HCT116 (cell line): Measurements from ENCODE around the gene MCCD1. TPM values are rescaled to one million over a fixed set of nuclear protein-coding genes. Genes with fewer than 3 reads are reported as not detected.
"Not testable (repeated sequence)": the region's sequence is repeated elsewhere in the genome, so short reads cannot be mapped to it uniquely, and the experiment has no call there.

ENCODE experiments used
- ATAC-seq: fragments of 200-7000 bp; cut with Tn5 transposase; 2 replicates; pipeline ENCODE4 v1.9.1; 2020; ENCODE audit warnings: mild to moderate bottlenecking, moderate library complexity
- BruUV-seq: library from RNA; stranded (reverse); fragments of 400-500 nt; replicated peaks from 2 replicates; lab custom pipeline; 2021; lab: Mats Ljungman, UMichigan
- CTCF ChIA-PET: fragments of 300-600 bp; sonication (Branson Sonifier 250); formaldehyde crosslinking; loops from one replicate; lab custom pipeline; 2021; ENCODE audit warnings: antibody characterized with exemption; lab: Charles Lee
- POLR2A ChIA-PET: fragments of 300-600, 350-600 bp; sonication (Branson Sonifier 250); formaldehyde crosslinking; loops from one replicate; lab custom pipeline; 2021; ENCODE audit warnings: antibody characterized with exemption; lab: Charles Lee
- RAD21 ChIA-PET, 2 experiments: fragments of 300-600 bp; sonication (Branson Sonifier 250); formaldehyde crosslinking; loops; one replicate each; lab custom pipeline; 2023; ENCODE audit warnings: low total read pairs in 2 of 2; ENCODE audit not compliant: uncharacterized antibody in 2 of 2, unreplicated experiment in 2 of 2, low non-redundant PET in 1 of 2; lab: Charles Lee
- DNase-seq: peaks from one replicate; pipeline ENCODE4 v3.0.0-alpha.2; 2010; ENCODE audit warnings: low read depth, low spot score
- H2AFZ ChIP-seq: fragments of 200-600 bp; shearing (Covaris generic), sonication (generic); 2 replicates; pipeline ENCODE4 v1.6.1; 2017; ENCODE audit warnings: low read depth, mixed run types, mixed read lengths, antibody characterized with exemption, low read length; ENCODE audit not compliant: poor library complexity, severe bottlenecking
- H3K27ac ChIP-seq: 2 replicates; pipeline ENCODE4 v1.5.1; 2012; ENCODE audit warnings: low read depth, low read length
- H3K27me3 ChIP-seq: fragments of 200-600 bp; sonication (generic); 2 replicates; pipeline ENCODE4 v1.6.1; 2016; ENCODE audit warnings: mixed run types, low read length, mixed read lengths; ENCODE audit not compliant: insufficient read depth
- H3K36me3 ChIP-seq, 2 experiments: fragments of 200-500 bp in 1 of 2; fragments of 200-600 bp in 1 of 2; sonication (Bioruptor generic) in 1 of 2; sonication (generic) in 1 of 2; 2 replicates each; pipeline versions ENCODE4 v1.5.1 to v1.6.1; 2014 to 2016; ENCODE audit warnings: low read length in 2 of 2, inconsistent platforms in 1 of 2, mixed read lengths in 1 of 2, mixed run types in 1 of 2; ENCODE audit not compliant: insufficient read depth in 2 of 2, control insufficient read depth in 1 of 2
- H3K4me1 ChIP-seq, 2 experiments: fragments of 200-600 bp in 1 of 2; sonication (generic) in 1 of 2; 2 replicates each; pipeline versions ENCODE4 v1.5.1 to v1.6.1; 2012 to 2017; ENCODE audit warnings: low read length in 2 of 2, inconsistent platforms in 1 of 2, mild to moderate bottlenecking in 1 of 2, mixed read lengths in 1 of 2, mixed run types in 1 of 2, moderate library complexity in 1 of 2; ENCODE audit not compliant: insufficient read depth in 2 of 2, control insufficient read depth in 1 of 2
- H3K4me2 ChIP-seq: fragments of 200-600 bp; sonication (generic); 2 replicates; pipeline ENCODE4 v1.6.1; 2017; ENCODE audit warnings: mixed run types, low read length, mixed read lengths
- H3K4me3 ChIP-seq, 2 experiments: fragments of 200-600 bp in 1 of 2; sonication (generic) in 1 of 2; replicated peaks in 1 of 2; 2 replicates each; pipeline ENCODE4 v1.5.1; 2011 to 2016; ENCODE audit warnings: low read length in 2 of 2, control low read depth in 1 of 2, low read depth in 1 of 2, mild to moderate bottlenecking in 1 of 2, mixed read lengths in 1 of 2, mixed run types in 1 of 2
- H3K79me2 ChIP-seq: fragments of 200-600 bp; sonication (generic); 2 replicates; pipeline ENCODE4 v1.6.1; 2017; ENCODE audit warnings: mild to moderate bottlenecking, mixed run types, low read length, moderate library complexity, mixed read lengths; ENCODE audit not compliant: insufficient read depth
- H3K9ac ChIP-seq: fragments of 200-600 bp; sonication (generic); 2 replicates; pipeline ENCODE4 v1.6.1; 2016; ENCODE audit warnings: low read length, mixed read lengths
- H3K9me2 ChIP-seq: fragments of 200-600 bp; sonication (generic), shearing (Covaris generic); 2 replicates; pipeline ENCODE4 v1.6.1; 2017; ENCODE audit warnings: mixed run types, mild to moderate bottlenecking, moderate library complexity; ENCODE audit not compliant: insufficient read depth
- H3K9me3 ChIP-seq, 2 experiments: fragments of 200-500 bp in 1 of 2; fragments of 200-600 bp in 1 of 2; sonication (Bioruptor generic) in 1 of 2; sonication (generic) in 1 of 2; 2 replicates each; pipeline ENCODE4 v1.6.1; 2014 to 2017; ENCODE audit warnings: low read length in 2 of 2, mixed read lengths in 2 of 2, inconsistent platforms in 1 of 2, low read depth in 1 of 2, mild to moderate bottlenecking in 1 of 2, mixed run types in 1 of 2, moderate library complexity in 1 of 2; ENCODE audit not compliant: control insufficient read depth in 1 of 2, insufficient read depth in 1 of 2
- H4K20me1 ChIP-seq: fragments of 200-600 bp; sonication (generic), shearing (Covaris generic); 2 replicates; pipeline ENCODE4 v1.6.1; 2017; ENCODE audit warnings: mixed run types, mild to moderate bottlenecking, moderate library complexity; ENCODE audit not compliant: insufficient read depth
- CEBPB ChIP-seq: IDR thresholded peaks from 2 replicates; pipeline ENCODE4 v1.6.1; 2012; ENCODE audit warnings: low read depth
- POLR2AphosphoS5 ChIP-seq: IDR thresholded peaks from 2 replicates; pipeline ENCODE4 v1.6.1; 2011; ENCODE audit warnings: mild to moderate bottlenecking, low read depth, low read length, moderate library complexity
- SIN3A ChIP-seq: IDR thresholded peaks from 2 replicates; pipeline ENCODE4 v1.6.1; 2012; ENCODE audit warnings: low read depth
- SRF ChIP-seq: IDR thresholded peaks from 2 replicates; pipeline ENCODE4 v1.6.1; 2012; ENCODE audit warnings: low read depth
- TCF7L2 ChIP-seq: IDR thresholded peaks from 2 replicates; pipeline ENCODE4 v1.7.0; 2011; ENCODE audit warnings: borderline replicate concordance, inconsistent platforms; ENCODE audit not compliant: insufficient read depth, insufficient read length; ENCODE audit errors: extremely low read depth
- ZFX ChIP-seq: fragments of 450-650 bp; IDR thresholded peaks from 2 replicates; pipeline ENCODE4 v1.6.1; 2017
- ZNF274 ChIP-seq: fragments of 200-500 bp; sonication (Bioruptor generic); IDR thresholded peaks from 2 replicates; pipeline ENCODE4 v1.6.1; 2014; ENCODE audit warnings: mild to moderate bottlenecking, low read depth, low read length, inconsistent platforms
- intact Hi-C: fragments of 100-400 bp; cut with micrococcal nuclease; formaldehyde crosslinking; loops from 2 replicates; pipeline ENCODE4 v1.10.0; 2022
- total RNA-seq: library from RNA; stranded (reverse); gene quantifications from one replicate; pipeline ENCODE4 v1.2.1, GENCODE V29; 2021; ENCODE audit not compliant: unreplicated experiment
- TF ChIP-seq, protein P1 (sequence below): IDR thresholded peaks from 2 replicates; pipeline ENCODE4 v1.6.1; 2012; ENCODE audit warnings: low read depth
- TF ChIP-seq, protein P2 (sequence below), 3 experiments: fragments of 200-600 bp in 1 of 3; sonication (generic) in 1 of 3; IDR thresholded peaks in 2 of 3; conservative IDR thresholded peaks in 1 of 3; 2 replicates each; pipeline ENCODE4 v1.5.1; 2012 to 2017; ENCODE audit warnings: low read depth in 2 of 3, low read length in 2 of 3, antibody characterized with exemption in 1 of 3, borderline replicate concordance in 1 of 3, control low read depth in 1 of 3, mild to moderate bottlenecking in 1 of 3, mixed read lengths in 1 of 3, mixed run types in 1 of 3, moderate library complexity in 1 of 3; ENCODE audit not compliant: insufficient read depth in 1 of 3
- TF ChIP-seq, protein P3 (sequence below): IDR thresholded peaks from 2 replicates; pipeline ENCODE4 v1.6.1; 2012

The MCCD1 gene
- total RNA-seq, 1 experiment from 2014 or later, result not detected

DNA sequence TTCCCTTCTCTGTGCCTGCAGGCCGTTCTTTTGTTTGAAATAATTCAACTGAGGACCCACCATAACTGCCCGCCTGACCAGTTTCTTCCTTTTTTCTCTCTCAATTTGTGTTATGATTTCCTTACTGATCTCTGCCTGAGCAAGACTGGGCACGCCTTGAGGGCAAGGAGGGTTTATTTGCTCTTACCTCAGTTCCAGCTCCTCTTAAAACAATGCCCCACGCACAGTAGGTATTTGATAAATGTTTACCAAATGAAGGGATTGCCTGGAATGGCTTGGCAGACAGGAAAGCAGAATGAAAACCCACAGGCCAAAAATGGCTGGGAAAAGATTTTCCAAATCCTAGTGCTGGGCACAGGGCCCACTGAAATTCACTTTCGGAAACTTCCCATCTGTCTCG is 41.1 kb upstream of the MCCD1 start:
- H3K27me3 ChIP-seq, H4K20me1 ChIP-seq, ATAC-seq, H3K9me2 ChIP-seq, H3K9ac ChIP-seq, BruUV-seq, CTCF ChIA-PET, RAD21 ChIA-PET, H3K4me2 ChIP-seq, POLR2A ChIA-PET, H3K79me2 ChIP-seq, H3K9me3 ChIP-seq, intact Hi-C loops, H2AFZ ChIP-seq, H3K4me3 ChIP-seq, DNase-seq, H3K36me3 ChIP-seq: not testable (repeated sequence)
- Histone ChIP-seq H3K4me1 (peaks cover 12 to 18% of the 10 kb centered on the region in 2 experiments), H3K27ac (peak overlapping the region; percentile 43; the same call in 1 of the 2 replicates)

DNA sequence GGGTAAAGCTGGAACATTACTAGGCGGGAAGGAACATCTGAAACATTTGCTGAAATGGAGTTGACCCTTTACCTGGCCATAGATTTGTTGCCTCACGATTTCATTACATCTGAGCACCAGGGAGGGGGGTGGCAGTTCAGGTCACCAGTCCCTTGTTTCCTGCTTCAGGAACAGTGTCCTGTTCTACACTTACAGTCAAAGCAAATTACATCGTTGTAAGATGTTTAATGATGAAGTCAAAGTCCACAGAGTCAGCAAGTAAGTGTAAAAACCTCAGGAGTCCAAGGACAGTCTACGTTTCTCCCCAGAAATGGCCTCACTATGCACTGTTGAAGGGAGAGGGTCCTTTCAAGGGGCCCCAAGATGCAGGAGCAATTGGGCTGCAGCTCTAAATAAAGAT is 39.7 kb upstream of the MCCD1 start:
- Histone ChIP-seq H3K9ac (no peak overlapping the region), H3K4me1 (peaks cover 12 to 23% of the 10 kb centered on the region in 2 experiments), H3K4me3 (no peak overlapping the region), H3K27me3 (no peaks in the 10 kb centered on the region), H4K20me1 (no peaks in the 10 kb centered on the region), H3K79me2 (no peaks in the 10 kb centered on the region), H3K9me3 (no peaks in the 10 kb centered on the region), H2AFZ (no peak overlapping the region), H3K4me2 (no peak overlapping the region), H3K27ac (no peak overlapping the region), H3K36me3 (no peaks in the 10 kb centered on the region), H3K9me2 (no peaks in the 10 kb centered on the region)
- TF ChIP-seq POLR2AphosphoS5, result no peak
- TF ChIP-seq, protein P1, sequence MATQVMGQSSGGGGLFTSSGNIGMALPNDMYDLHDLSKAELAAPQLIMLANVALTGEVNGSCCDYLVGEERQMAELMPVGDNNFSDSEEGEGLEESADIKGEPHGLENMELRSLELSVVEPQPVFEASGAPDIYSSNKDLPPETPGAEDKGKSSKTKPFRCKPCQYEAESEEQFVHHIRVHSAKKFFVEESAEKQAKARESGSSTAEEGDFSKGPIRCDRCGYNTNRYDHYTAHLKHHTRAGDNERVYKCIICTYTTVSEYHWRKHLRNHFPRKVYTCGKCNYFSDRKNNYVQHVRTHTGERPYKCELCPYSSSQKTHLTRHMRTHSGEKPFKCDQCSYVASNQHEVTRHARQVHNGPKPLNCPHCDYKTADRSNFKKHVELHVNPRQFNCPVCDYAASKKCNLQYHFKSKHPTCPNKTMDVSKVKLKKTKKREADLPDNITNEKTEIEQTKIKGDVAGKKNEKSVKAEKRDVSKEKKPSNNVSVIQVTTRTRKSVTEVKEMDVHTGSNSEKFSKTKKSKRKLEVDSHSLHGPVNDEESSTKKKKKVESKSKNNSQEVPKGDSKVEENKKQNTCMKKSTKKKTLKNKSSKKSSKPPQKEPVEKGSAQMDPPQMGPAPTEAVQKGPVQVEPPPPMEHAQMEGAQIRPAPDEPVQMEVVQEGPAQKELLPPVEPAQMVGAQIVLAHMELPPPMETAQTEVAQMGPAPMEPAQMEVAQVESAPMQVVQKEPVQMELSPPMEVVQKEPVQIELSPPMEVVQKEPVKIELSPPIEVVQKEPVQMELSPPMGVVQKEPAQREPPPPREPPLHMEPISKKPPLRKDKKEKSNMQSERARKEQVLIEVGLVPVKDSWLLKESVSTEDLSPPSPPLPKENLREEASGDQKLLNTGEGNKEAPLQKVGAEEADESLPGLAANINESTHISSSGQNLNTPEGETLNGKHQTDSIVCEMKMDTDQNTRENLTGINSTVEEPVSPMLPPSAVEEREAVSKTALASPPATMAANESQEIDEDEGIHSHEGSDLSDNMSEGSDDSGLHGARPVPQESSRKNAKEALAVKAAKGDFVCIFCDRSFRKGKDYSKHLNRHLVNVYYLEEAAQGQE, result no peak
- TF ChIP-seq ZFX, result no peak
- TF ChIP-seq SIN3A, result no peak
- TF ChIP-seq, protein P2, sequence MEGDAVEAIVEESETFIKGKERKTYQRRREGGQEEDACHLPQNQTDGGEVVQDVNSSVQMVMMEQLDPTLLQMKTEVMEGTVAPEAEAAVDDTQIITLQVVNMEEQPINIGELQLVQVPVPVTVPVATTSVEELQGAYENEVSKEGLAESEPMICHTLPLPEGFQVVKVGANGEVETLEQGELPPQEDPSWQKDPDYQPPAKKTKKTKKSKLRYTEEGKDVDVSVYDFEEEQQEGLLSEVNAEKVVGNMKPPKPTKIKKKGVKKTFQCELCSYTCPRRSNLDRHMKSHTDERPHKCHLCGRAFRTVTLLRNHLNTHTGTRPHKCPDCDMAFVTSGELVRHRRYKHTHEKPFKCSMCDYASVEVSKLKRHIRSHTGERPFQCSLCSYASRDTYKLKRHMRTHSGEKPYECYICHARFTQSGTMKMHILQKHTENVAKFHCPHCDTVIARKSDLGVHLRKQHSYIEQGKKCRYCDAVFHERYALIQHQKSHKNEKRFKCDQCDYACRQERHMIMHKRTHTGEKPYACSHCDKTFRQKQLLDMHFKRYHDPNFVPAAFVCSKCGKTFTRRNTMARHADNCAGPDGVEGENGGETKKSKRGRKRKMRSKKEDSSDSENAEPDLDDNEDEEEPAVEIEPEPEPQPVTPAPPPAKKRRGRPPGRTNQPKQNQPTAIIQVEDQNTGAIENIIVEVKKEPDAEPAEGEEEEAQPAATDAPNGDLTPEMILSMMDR (IDR thresholded peaks at IDR 0.05 in 2 of 3, conservative IDR thresholded peaks at IDR 0.05 in 1 of 3; ENCODE audit: borderline replicate concordance in 1 of 3, insufficient read depth in 1 of 3, low read depth in 2 of 3, low read length in 2 of 3), result no peak
- TF ChIP-seq SRF, result no peak
- no peak for TF ChIP-seq ZNF274
- TF ChIP-seq CEBPB, result no peak
- no peak for TF ChIP-seq TCF7L2
- TF ChIP-seq, protein P3, sequence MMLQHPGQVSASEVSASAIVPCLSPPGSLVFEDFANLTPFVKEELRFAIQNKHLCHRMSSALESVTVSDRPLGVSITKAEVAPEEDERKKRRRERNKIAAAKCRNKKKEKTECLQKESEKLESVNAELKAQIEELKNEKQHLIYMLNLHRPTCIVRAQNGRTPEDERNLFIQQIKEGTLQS, result no peak
- no TSS peak for BruUV-seq
- DNase-seq (no peak), ATAC-seq (no peak)
- ChIA-PET CTCF (no interaction called here), RAD21 (no interaction called here), POLR2A (no interaction called here)
- intact Hi-C loops, result no loop called here
